ENCODE measurements around the gene CHMP2A.

The CHMP2A gene

GRCh38 chr19:58536852-58537798 is 17.8 kb downstream of the CHMP2A start:
- DNase-seq: no peak

GRCh38 chr19:58535857-58536256 is 19.0 kb downstream of the CHMP2A start:
- no peak for DNase-seq

GRCh38 chr19:58531034-58531840 is 23.7 kb downstream of the CHMP2A start:
- no peak for DNase-seq

- DNase-seq: no peak
These were observed 25.5 kb downstream of the CHMP2A start for GRCh38 chr19:58529405-58529804.

- no peak for DNase-seq
These were observed 32.2 kb downstream of the CHMP2A start for GRCh38 chr19:58522709-58523108.

- DNase-seq: no peak
These were observed 33.3 kb downstream of the CHMP2A start for GRCh38 chr19:58521651-58522050.

GRCh38 chr19:58520257-58520599 is 34.7 kb downstream of the CHMP2A start:
- no peak for DNase-seq

GRCh38 chr19:58519355-58520256 is 35.3 kb downstream of the CHMP2A start, which contains the start of gene ZBTB45:
TSS of gene ZBTB45 (minus strand) at chr19:58519810. CDS start at chr19:58517673, 2,137 bp downstream.
- peak; percentile 98 for DNase-seq

- DNase-seq: peak; percentile 81
These were observed 35.9 kb downstream of the CHMP2A start for GRCh38 chr19:58519087-58519354.

- DNase-seq: no peak
These were observed 36.4 kb downstream of the CHMP2A start for GRCh38 chr19:58518256-58519086.

GRCh38 chr19:58516964-58517833 is 37.7 kb downstream of the CHMP2A start:
- no peak for DNase-seq

- DNase-seq: no peak
These were observed 38.6 kb downstream of the CHMP2A start for GRCh38 chr19:58516246-58516836.

- DNase-seq: no peak
These were observed 39.6 kb downstream of the CHMP2A start for GRCh38 chr19:58515259-58515658.

GRCh38 chr19:58514564-58515022 is 40.3 kb downstream of the CHMP2A start:
- DNase-seq: no peak

GRCh38 chr19:58513694-58514563 is 41.0 kb downstream of the CHMP2A start:
- peak; percentile 87 for DNase-seq

- no peak for DNase-seq
These were observed 41.7 kb downstream of the CHMP2A start for GRCh38 chr19:58513213-58513693.

- DNase-seq: no peak
These were observed 43.3 kb downstream of the CHMP2A start, which contains the start of gene SLC27A5 for GRCh38 chr19:58511353-58512208. TSS of gene SLC27A5 (minus strand) at chr19:58511992. CDS start at chr19:58511955, 37 bp downstream.

Measured in NCI-H748 treated with DMSO at 0.1 percent for 48 hours (cell line).